Ammon's horn (tissue), 1 donor: Measurements from ENCODE around the gene ARL6.
"Not testable (repeated sequence)": the region's sequence is repeated elsewhere in the genome, so short reads cannot be mapped to it uniquely, and the experiment has no call there.

Source experiments
- DNase-seq: peaks from one replicate; pipeline ENCODE4 v3.0.0-alpha.2; 2016; ENCODE audit warnings: low spot score

ARL6 gene

GRCh38 chr3:97821774-97822358 lies 57.3 kb downstream of the ARL6 start, which contains the start of gene CRYBG3:
Gene CRYBG3, plus strand, starts transcription at chr3:97822011. Its CDS starts 196 bp downstream, at chr3:97822207.
- peak; percentile 91 for DNase-seq

DNA sequence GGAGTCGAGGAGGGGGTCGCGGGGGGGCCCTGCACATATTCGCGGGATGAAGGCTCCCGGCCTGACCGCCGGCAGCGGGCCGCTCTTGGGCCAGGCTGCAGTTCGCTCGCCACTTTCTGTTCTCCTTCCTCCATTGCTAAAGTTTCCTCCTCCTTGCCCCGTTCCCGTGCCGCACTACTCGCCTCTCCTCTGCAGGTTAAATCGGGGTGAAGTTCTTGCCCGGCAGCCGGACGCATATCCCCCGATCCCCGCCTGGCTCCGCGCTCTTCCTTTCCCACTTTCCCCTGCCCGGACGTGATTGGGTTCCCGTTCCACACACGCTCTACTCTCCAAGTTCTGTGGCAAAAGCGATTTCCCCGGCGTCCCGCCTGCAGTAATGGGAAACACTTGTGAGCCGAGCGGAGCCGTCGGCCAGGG lies 57.8 kb downstream of the ARL6 start:
- peak; percentile 52 for DNase-seq

GRCh38 chr3:97823046-97824004 lies 58.8 kb downstream of the ARL6 start:
- DNase-seq: peak; percentile 48

DNA sequence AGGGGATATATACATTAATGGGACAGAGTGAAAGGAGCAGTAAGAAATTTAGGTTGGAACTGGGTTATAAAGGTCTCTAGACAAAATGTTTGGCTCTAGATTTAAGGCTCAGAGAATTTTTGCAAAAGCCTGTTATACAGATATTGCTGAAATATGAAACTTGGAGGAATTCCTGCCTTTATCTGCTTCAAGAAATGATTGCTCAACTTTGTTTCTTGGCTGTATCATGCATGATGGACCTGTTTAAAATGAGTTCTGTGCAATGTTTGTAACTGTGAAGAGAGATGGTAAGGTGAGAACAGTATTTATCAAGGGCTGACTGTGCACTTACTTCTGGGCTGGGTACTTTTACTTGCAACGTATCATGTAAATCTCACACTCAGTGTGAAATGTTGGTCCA lies 60.5 kb downstream of the ARL6 start:
- DNase-seq: no peak

GRCh38 chr3:97827741-97828471 lies 63.3 kb downstream of the ARL6 start:
- peak; percentile 74 for DNase-seq

- no peak for DNase-seq
Observed at GRCh38 chr3:97829198-97829597, 64.6 kb downstream of the ARL6 start.

- no peak for DNase-seq
Observed at GRCh38 chr3:97830638-97831037, 66.1 kb downstream of the ARL6 start.

DNA sequence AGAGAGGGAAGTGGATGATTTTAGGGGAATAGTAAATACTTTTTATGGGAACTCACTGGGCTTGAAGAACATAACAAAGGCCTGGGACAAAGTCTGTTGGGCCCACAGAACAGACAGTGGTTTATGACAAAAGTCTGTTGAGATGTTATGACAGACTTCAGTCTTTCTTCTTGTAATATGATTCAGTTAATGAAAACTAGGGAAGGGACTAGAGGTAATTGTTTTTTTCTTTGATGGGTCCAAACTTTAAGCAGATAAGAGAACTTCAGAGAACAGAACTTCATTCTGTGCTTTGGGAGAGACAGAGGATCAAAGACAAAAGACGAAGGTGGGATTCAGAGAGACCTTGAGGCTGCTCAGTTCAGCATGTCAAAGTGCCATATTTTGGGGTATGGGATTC lies 66.6 kb downstream of the ARL6 start:
- DNase-seq: no peak

- not testable (repeated sequence) for DNase-seq
Observed at GRCh38 chr3:97833184-97833583, 68.6 kb downstream of the ARL6 start.

DNA sequence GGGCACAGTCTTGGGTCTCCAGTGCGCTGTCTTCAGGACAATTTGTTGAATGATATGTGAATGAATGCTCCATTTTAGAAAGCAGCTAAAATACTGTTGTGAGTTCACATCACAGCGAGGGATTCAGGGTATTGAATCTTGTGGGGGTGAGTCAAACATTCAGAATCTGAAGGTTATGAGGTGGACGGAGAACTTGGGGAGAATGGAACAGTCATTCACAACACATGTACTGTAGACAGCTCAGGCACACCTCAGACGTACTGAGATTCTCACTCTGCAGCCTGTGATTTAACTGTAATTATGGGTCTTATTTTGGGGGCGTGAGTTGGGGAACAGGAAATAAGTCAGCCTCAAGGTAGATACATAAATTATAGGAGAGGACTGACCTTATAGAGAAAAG lies 71.2 kb downstream of the ARL6 start:
- no peak for DNase-seq

GRCh38 chr3:97838393-97838792 lies 73.8 kb downstream of the ARL6 start:
- DNase-seq: no peak

DNA sequence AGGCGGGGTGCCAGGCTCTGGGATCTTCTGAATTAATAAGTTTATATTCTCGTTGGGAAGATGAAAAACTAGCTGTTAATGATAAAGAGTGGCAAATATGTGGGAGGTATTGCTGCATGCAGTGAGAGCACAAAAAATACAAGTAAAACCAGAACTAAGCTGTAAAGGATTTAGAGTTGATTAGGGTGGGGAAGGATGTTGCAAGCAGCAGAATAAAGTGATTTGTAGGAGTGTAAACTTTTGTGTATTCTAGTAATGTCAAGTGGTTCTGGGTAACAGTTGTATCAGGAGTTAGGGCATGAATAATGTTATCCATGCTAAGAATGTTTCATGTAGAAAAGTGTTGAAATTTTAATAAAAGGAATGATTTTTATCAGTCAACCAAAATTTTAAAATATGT lies 75.4 kb downstream of the ARL6 start:
- DNase-seq: no peak

DNA sequence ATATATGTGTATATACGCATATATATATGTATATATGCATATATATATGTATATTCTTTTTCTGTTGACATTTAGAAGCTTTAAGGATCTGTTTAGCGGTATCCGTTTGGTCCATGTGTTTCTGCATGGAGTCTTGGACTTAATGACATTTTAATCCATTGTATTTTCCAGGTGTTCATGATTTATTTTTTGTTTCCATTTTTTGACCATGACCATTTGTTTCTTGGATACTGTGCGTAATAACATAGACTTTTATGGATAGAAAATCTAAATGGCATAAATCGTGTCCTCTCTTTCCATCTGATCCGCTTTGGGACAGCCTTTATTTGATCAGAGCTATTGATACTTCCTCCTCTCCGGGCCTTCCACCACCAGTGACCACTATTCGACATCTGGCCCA lies 76.7 kb downstream of the ARL6 start:
- no peak for DNase-seq

GRCh38 chr3:97841956-97842355 lies 77.4 kb downstream of the ARL6 start:
- no peak for DNase-seq

DNA sequence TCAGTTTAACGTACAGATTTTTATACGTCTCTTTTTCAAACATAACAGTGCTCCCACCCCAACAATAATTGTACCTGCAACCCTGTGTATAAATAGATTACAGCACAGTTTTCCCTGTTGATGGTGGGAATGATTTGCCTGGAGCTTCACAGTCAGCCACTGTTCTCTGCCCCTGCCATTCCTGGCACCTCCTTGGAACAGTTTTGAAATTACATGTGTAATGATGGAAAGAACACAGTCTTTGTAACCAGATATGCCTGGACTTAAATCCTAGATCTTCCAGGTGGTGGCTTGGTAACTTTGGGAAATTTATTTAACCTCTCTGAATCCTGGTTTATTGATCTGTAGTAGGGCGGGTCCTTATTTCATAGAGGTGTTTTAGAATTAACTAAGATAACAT lies 84.2 kb downstream of the ARL6 start:
- DNase-seq: no peak
